GM21515 (cell line): ENCODE data around the gene NAXE.
"Not testable (repeated sequence)": the region's sequence is repeated elsewhere in the genome, so short reads cannot be mapped to it uniquely, and the experiment has no call there.

Experiments used
- ATAC-seq: cut with Tn5 transposase; IDR thresholded peaks from one replicate; pipeline ENCODE4 v1.9.1; 2021; ENCODE audit not compliant: unreplicated experiment

The NAXE gene

GRCh38 chr1:156622581-156623297 is 31.2 kb downstream of the NAXE start:
- ATAC-seq, result no peak

GRCh38 chr1:156623946-156624813 is 32.6 kb downstream of the NAXE start:
- no peak for ATAC-seq

GRCh38 chr1:156624814-156625435 is 33.3 kb downstream of the NAXE start:
- ATAC-seq, result no peak

GRCh38 chr1:156625436-156626078 is 34.0 kb downstream of the NAXE start:
- no peak for ATAC-seq

- no peak for ATAC-seq
These were observed 34.5 kb downstream of the NAXE start for GRCh38 chr1:156626079-156626438.

- ATAC-seq, result no peak
These were observed 35.8 kb downstream of the NAXE start for GRCh38 chr1:156627313-156627880.

GRCh38 chr1:156629823-156630449 is 38.4 kb downstream of the NAXE start:
- no peak for ATAC-seq

- not testable (repeated sequence) for ATAC-seq
These were observed 39.6 kb downstream of the NAXE start for GRCh38 chr1:156631152-156631551.

GRCh38 chr1:156632355-156632754 is 40.8 kb downstream of the NAXE start:
- no peak for ATAC-seq

- no peak for ATAC-seq
These were observed 46.8 kb downstream of the NAXE start for GRCh38 chr1:156638189-156638985.

GRCh38 chr1:156639601-156640101 is 48.1 kb downstream of the NAXE start:
- ATAC-seq, result no peak

- no peak for ATAC-seq
These were observed 49.5 kb downstream of the NAXE start for GRCh38 chr1:156640842-156641706.

- no peak for ATAC-seq
These were observed 50.2 kb downstream of the NAXE start, which contains the start of gene BCAN for GRCh38 chr1:156641761-156642264. Gene BCAN, plus strand, starts transcription at chr1:156642117. Its CDS starts 3,938 bp downstream, at chr1:156646055.

GRCh38 chr1:156642265-156643048 is 50.9 kb downstream of the NAXE start:
- no peak for ATAC-seq

GRCh38 chr1:156643049-156643777 is 51.6 kb downstream of the NAXE start:
- no peak for ATAC-seq

GRCh38 chr1:156643778-156644092 is 52.2 kb downstream of the NAXE start:
- ATAC-seq, result no peak
